K562 (cell line): ENCODE results near the gene CAPN2. TPM values are rescaled to one million over a fixed set of nuclear protein-coding genes. Genes with fewer than 3 reads are reported as not detected.

Experiments
- ATAC-seq: fragments of 200-7000 bp; cut with Tn5 transposase; 3 replicates; pipeline ENCODE4 v1.9.1; 2020; ENCODE audit warnings: moderate library complexity
- BruUV-seq: library from RNA; stranded (reverse); fragments of 400-500 nt; replicated peaks from 2 replicates; lab custom pipeline; 2021; lab: Mats Ljungman, UMichigan
- CTCF ChIA-PET: fragments of 300-600 bp; formaldehyde crosslinking; extraction: SDS; loops from one replicate; lab custom pipeline; 2021; ENCODE audit warnings: low intra/inter-chr PET ratio; lab: Yijun Ruan, JAX
- POLR2A ChIA-PET: fragments of 300-600, 350-650 bp; sonication (Branson Sonifier 250); formaldehyde crosslinking; extraction: SDS; loops from one replicate; lab custom pipeline; 2021; ENCODE audit warnings: antibody characterized with exemption, inconsistent platforms; lab: Yijun Ruan, JAX
- DNase-seq, 4 experiments: peaks; one replicate each; pipeline versions ENCODE4 v3.0.0 to v3.0.0-alpha.2; 2011 to 2018; ENCODE audit warnings: low spot score in 3 of 4, mixed read lengths in 3 of 4; ENCODE audit errors: extremely low read depth in 1 of 4
- FAIRE-seq: peaks from 2 replicates; lab custom pipeline; 2011; peaks lifted over from hg19 to GRCh38; lab: Jason Lieb, UNC
- H2AFZ ChIP-seq: 2 replicates; pipeline ENCODE4 v1.6.0; 2011; ENCODE audit warnings: low read depth, low read length, control low read depth, inconsistent platforms
- H3K27ac ChIP-seq: fragments of 200-600 bp; 3 replicates; pipeline ENCODE4 v1.8.0; 2011; ENCODE audit warnings: low read depth, mild to moderate bottlenecking, control low read depth, inconsistent platforms, low read length, moderate library complexity, mixed read lengths; ENCODE audit errors: extremely low read depth
- H3K27me3 ChIP-seq, 2 experiments: fragments of 300-600 bp in 1 of 2; 2 replicates in 1 of 2; 3 replicates in 1 of 2; pipeline versions ENCODE4 v1.6.0 to v1.8.0; 2011; ENCODE audit warnings: inconsistent platforms in 2 of 2, low read length in 2 of 2, mild to moderate bottlenecking in 1 of 2, mixed read lengths in 1 of 2, moderate library complexity in 1 of 2; ENCODE audit not compliant: control insufficient read depth in 2 of 2, insufficient read depth in 2 of 2
- H3K36me3 ChIP-seq: fragments of 300-600 bp; 3 replicates; pipeline ENCODE4 v1.8.0; 2011; ENCODE audit warnings: mild to moderate bottlenecking, low read length, inconsistent platforms; ENCODE audit not compliant: control insufficient read depth, insufficient read depth
- H3K4me1 ChIP-seq, 2 experiments: fragments of 200-600 bp in 1 of 2; replicated peaks in 1 of 2; 2 replicates in 1 of 2; 3 replicates in 1 of 2; pipeline versions ENCODE4 v1.5.1 to v1.8.0; 2011; ENCODE audit warnings: inconsistent platforms in 2 of 2, low read length in 2 of 2, mild to moderate bottlenecking in 1 of 2, mixed read lengths in 1 of 2, moderate library complexity in 1 of 2; ENCODE audit not compliant: control insufficient read depth in 2 of 2, insufficient read depth in 2 of 2
- H3K4me2 ChIP-seq: 2 replicates; pipeline ENCODE4 v1.6.1; 2011; ENCODE audit warnings: low read length, control low read depth, inconsistent platforms, mixed read lengths; ENCODE audit not compliant: insufficient read depth
- H3K4me3 ChIP-seq: fragments of 200-600 bp; sonication (generic), shearing (Covaris generic); 2 replicates; pipeline ENCODE4 v1.5.1; 2016; ENCODE audit warnings: control low read depth, inconsistent platforms
- H3K79me2 ChIP-seq: fragments of 200-600 bp; 3 replicates; pipeline ENCODE4 v1.8.0; 2011; ENCODE audit warnings: low read length, inconsistent platforms; ENCODE audit not compliant: control insufficient read depth, insufficient read depth
- H3K9ac ChIP-seq, 2 experiments: 2 replicates each; pipeline versions ENCODE4 v1.6.0 to v1.6.1; 2011; ENCODE audit warnings: low read depth in 2 of 2, low read length in 2 of 2, control low read depth in 1 of 2, inconsistent platforms in 1 of 2, mild to moderate bottlenecking in 1 of 2, mixed read lengths in 1 of 2; ENCODE audit not compliant: insufficient read depth in 1 of 2
- H3K9me1 ChIP-seq: one replicate; pipeline ENCODE4 v1.6.0; 2011; ENCODE audit warnings: inconsistent platforms, mild to moderate bottlenecking, low read length, moderate library complexity; ENCODE audit not compliant: control insufficient read depth, insufficient read depth
- H3K9me3 ChIP-seq: replicated peaks from 2 replicates; pipeline ENCODE4 v1.5.1; 2011; ENCODE audit warnings: low read depth, low read length, inconsistent platforms; ENCODE audit not compliant: control insufficient read depth, insufficient read depth
- H4K20me1 ChIP-seq: replicated peaks from 2 replicates; pipeline ENCODE4 v1.6.1; 2011; ENCODE audit warnings: low read length, inconsistent platforms, mixed read lengths; ENCODE audit not compliant: control insufficient read depth, insufficient read depth
- BRCA1 ChIP-seq, 2 experiments: fragments of 450-650 bp in 1 of 2; sonication (generic) in 1 of 2; formaldehyde crosslinking in 1 of 2; IDR thresholded peaks; 2 replicates each; pipeline versions ENCODE4 v1.5.0 to v1.6.1; 2017 to 2020; ENCODE audit warnings: mild to moderate bottlenecking in 1 of 2, missing genetic modification reagents in 1 of 2
- CEBPB ChIP-seq: fragments of 450-650 bp; IDR thresholded peaks from 2 replicates; pipeline ENCODE4 v1.6.1; 2016; ENCODE audit warnings: missing genetic modification characterization, missing compliant biosample characterization
- CEBPG ChIP-seq, 3 experiments: fragments of 200-800 bp in 1 of 3; sonication (Bioruptor generic) in 1 of 3; sonication (generic) in 1 of 3; formaldehyde crosslinking in 1 of 3; IDR thresholded peaks in 2 of 3; conservative IDR thresholded peaks in 1 of 3; 2 replicates each; pipeline versions ENCODE4 v1.6.1 to v1.8.0; 2016 to 2022; ENCODE audit warnings: missing compliant biosample characterization in 2 of 3, missing genetic modification characterization in 2 of 3, mild to moderate bottlenecking in 1 of 3, missing genetic modification reagents in 1 of 3
- HNRNPUL1 ChIP-seq: fragments of 200-400 bp; formaldehyde crosslinking; IDR thresholded peaks from 2 replicates; pipeline ENCODE4 v1.6.1; 2017; ENCODE audit warnings: low read length
- POLR2A ChIP-seq: fragments of 450-650 bp; conservative IDR thresholded peaks from 2 replicates; pipeline ENCODE4 v1.6.1; 2016
- POLR2AphosphoS5 ChIP-seq: IDR thresholded peaks from 2 replicates; pipeline ENCODE4 v1.6.1; 2011; ENCODE audit warnings: mild to moderate bottlenecking, low read depth, low read length, moderate library complexity; ENCODE audit not compliant: control insufficient read depth, insufficient read depth
- POLR2H ChIP-seq: IDR thresholded peaks from 2 replicates; pipeline ENCODE4 v1.6.1; 2016; ENCODE audit warnings: missing genetic modification characterization, low read depth, mild to moderate bottlenecking, control low read depth, missing compliant biosample characterization, moderate library complexity
- WGBS: fragments of 100-300 bp; shearing (Covaris generic); methylation state at CpG from one replicate; pipeline ENCODE4 v1.1.6; 2016; ENCODE audit warnings: low coverage, mixed read lengths; ENCODE audit not compliant: insufficient coverage; ENCODE audit errors: missing lambda C conversion rate; 5-methylcytosine and 5-hydroxymethylcytosine counted together
- in situ Hi-C: fragments of 300-500 bp; cut with MboI; formaldehyde crosslinking; loops from 4 replicates; pipeline ENCODE4 v1.15.0; 2018; ENCODE audit warnings: inconsistent platforms, mixed read lengths
- intact Hi-C: fragments of 100-400 bp; cut with micrococcal nuclease; formaldehyde crosslinking; loops from 2 replicates; pipeline ENCODE4 v1.14.2; 2022
- polyA plus RNA-seq, 8 experiments: library from polyadenylated mRNA; depleted of rRNA in 4 of 8; stranded (reverse) in 5 of 8; unstranded in 3 of 8; fragments of >200 nt; fragmentation: Nextera tagmentation in 2 of 8; fragmentation: Illumina TruSeq in 1 of 8; extraction: Ambion mirVana in 2 of 8; extraction: Trizol in 1 of 8; gene quantifications; 2 replicates each; pipeline versions ENCODE4 v1.2.1 to v1.2.3, GENCODE V29; 2011 to 2014; ENCODE audit warnings: inconsistent platforms in 1 of 8, missing spikeins in 1 of 8
- total RNA-seq, 7 experiments: library from RNA; depleted of rRNA in 6 of 7; stranded (reverse); fragments of >200 nt in 6 of 7; fragmentation: Illumina TruSeq in 2 of 7; extraction: Trizol in 2 of 7; gene quantifications; 2 replicates each; pipeline versions ENCODE4 v1.2.1 to v1.2.3, GENCODE V29; 2011 to 2021; ENCODE audit warnings: low replicate concordance in 1 of 7
- TF ChIP-seq, protein P1 (sequence below): fragments of 250-450 bp; sonication (Bioruptor Pico); IDR thresholded peaks from 2 replicates; pipeline ENCODE4 v1.5.0; 2020; ENCODE audit warnings: mild to moderate bottlenecking
- TF ChIP-seq, protein P2 (sequence below), 2 experiments: fragments of 450-650 bp in 1 of 2; sonication (generic) in 1 of 2; formaldehyde crosslinking in 1 of 2; IDR thresholded peaks in 1 of 2; conservative IDR thresholded peaks in 1 of 2; 2 replicates each; pipeline versions ENCODE4 v1.6.1 to v1.8.1; 2016 to 2023; ENCODE audit warnings: mild to moderate bottlenecking in 2 of 2, moderate library complexity in 2 of 2, inconsistent platforms in 1 of 2, missing genetic modification reagents in 1 of 2
- TF ChIP-seq, protein P3 (sequence below): sonication (generic); formaldehyde crosslinking; IDR thresholded peaks from 2 replicates; pipeline ENCODE4 v1.8.1; 2023; ENCODE audit warnings: mild to moderate bottlenecking, missing genetic modification reagents, moderate library complexity

The CAPN2 gene
- total and polyA plus RNA-seq, 9 of the 15 experiments (the other 6 are each of a cell fraction or from before 2014, with no cell fraction given): 24.6 to 157 (median 101) TPM

DNA sequence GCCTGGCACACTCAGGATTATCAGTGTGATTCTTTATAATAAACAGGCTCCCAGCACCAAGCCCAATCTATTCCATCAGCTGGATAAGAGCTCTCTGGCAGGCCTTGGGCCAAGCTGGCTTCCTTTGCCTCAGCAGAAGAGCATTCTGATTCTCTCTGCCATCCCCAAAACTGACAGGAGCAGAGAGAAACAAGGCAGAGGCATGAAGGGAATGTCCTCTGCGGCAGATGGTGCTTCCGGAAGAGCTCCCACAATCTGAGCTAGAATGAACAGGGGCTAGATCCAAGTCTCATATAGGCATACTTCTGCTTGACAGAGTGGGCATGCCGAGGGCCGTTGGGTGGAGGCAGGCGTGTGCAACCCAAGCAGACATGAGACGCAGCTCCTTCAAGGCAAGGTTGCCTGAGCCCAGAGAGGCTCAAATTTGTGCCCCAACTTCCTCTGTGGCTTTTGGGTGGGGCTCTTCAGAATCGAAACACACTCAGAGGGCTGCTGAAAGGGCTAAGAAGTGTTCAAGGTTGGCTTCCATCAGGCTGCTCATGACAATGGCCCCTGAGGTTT, 4.0 kb downstream of the CAPN2 start (continued):
- TF ChIP-seq POLR2H (tag): no peak
- no peak for TF ChIP-seq BRCA1 (IDR thresholded peaks at IDR 0.05)
- no peak for TF ChIP-seq BRCA1 (CRISPR knock-in tag; IDR thresholded peaks at IDR 0.05)
- no peak for TF ChIP-seq HNRNPUL1
- no peak for TF ChIP-seq POLR2A
- no peak for TF ChIP-seq POLR2AphosphoS5

DNA sequence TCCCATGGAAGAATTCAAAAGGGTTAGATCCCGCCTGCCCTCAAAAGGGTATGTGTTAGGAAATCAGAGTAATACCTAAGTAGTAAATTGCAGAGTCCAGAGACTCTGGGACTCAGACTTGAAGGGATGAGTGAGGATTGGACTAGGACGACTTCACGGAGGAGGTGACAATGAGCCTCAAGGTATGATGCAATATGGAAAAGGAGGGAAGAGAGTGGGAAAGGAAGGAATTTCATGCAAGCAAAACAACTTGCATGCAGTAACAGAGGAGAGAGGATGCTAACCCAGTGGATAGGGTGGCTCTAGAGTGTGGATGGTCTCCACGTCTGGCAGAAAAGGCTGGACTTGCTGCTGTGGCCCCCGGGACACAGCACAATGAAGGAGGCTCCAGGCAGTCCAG, 4.8 kb downstream of the CAPN2 start:
- Histone ChIP-seq H3K4me3 (no peak overlapping the region), H3K9me1 (no peaks in the 10 kb centered on the region), H4K20me1 (no peaks in the 10 kb centered on the region), H2AFZ (no peak overlapping the region), H3K27me3 (no peaks in the 10 kb centered on the region), H3K9ac (0 out of 4 replicates have a peak overlapping the region, but pooled peaks of 1 of the 2 experiments have one; percentile 16), H3K79me2 (peaks cover 46% of the 10 kb centered on the region), H3K4me1 (peaks cover 28 to 29% of the 10 kb centered on the region in 2 experiments; a peak in 4 of 5 replicates), H3K4me2 (no peak overlapping the region), H3K36me3 (peaks cover 60% of the 10 kb centered on the region), H3K9me3 (no peaks in the 10 kb centered on the region), H3K27ac (no peak overlapping the region)
- ChIA-PET POLR2A (interaction anchor here (1.6 to 3.1 kb wide), 3 partner anchors 10 to 24 kb away, joined by 5 to 10 read pairs (median 8); no protein-coding TSS in a partner anchor), CTCF (interaction anchor here (0.6 kb wide), 1 partner anchor 32 kb away, joined by 3 read pairs; no protein-coding TSS in a partner anchor)
- intact Hi-C loops: no loop called here
- DNase-seq (no peak), ATAC-seq (no peak), FAIRE-seq (no peak)
- in situ Hi-C loops: loop anchor here (25.0 kb wide), 1 partner anchor 195 kb away; no protein-coding TSS in a partner anchor
- 91% methylated on average over 5 of the region's 5 CpGs for WGBS
- TF ChIP-seq CEBPB: peak; percentile 82
- peak; percentile 64; the same call in 1 of the 2 replicates for TF ChIP-seq CEBPG (CRISPR knock-in tag; IDR thresholded peaks at IDR 0.05)
- TF ChIP-seq CEBPG (tag; conservative IDR thresholded peaks at IDR 0.05 in 1 of 2, IDR thresholded peaks at IDR 0.05 in 1 of 2): peak; percentile 68 to 85
- TF ChIP-seq, protein P1, sequence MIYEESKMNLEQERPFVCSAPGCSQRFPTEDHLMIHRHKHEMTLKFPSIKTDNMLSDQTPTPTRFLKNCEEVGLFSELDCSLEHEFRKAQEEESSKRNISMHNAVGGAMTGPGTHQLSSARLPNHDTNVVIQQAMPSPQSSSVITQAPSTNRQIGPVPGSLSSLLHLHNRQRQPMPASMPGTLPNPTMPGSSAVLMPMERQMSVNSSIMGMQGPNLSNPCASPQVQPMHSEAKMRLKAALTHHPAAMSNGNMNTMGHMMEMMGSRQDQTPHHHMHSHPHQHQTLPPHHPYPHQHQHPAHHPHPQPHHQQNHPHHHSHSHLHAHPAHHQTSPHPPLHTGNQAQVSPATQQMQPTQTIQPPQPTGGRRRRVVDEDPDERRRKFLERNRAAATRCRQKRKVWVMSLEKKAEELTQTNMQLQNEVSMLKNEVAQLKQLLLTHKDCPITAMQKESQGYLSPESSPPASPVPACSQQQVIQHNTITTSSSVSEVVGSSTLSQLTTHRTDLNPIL (CRISPR knock-in tag): no peak
- TF ChIP-seq, protein P2, sequence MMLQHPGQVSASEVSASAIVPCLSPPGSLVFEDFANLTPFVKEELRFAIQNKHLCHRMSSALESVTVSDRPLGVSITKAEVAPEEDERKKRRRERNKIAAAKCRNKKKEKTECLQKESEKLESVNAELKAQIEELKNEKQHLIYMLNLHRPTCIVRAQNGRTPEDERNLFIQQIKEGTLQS (IDR thresholded peaks at IDR 0.05): peak; percentile 72
- TF ChIP-seq, protein P2 (CRISPR knock-in tag; conservative IDR thresholded peaks at IDR 0.05): no peak
- TF ChIP-seq, protein P3, sequence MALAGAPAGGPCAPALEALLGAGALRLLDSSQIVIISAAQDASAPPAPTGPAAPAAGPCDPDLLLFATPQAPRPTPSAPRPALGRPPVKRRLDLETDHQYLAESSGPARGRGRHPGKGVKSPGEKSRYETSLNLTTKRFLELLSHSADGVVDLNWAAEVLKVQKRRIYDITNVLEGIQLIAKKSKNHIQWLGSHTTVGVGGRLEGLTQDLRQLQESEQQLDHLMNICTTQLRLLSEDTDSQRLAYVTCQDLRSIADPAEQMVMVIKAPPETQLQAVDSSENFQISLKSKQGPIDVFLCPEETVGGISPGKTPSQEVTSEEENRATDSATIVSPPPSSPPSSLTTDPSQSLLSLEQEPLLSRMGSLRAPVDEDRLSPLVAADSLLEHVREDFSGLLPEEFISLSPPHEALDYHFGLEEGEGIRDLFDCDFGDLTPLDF (CRISPR knock-in tag): no peak
- no TSS peak for BruUV-seq
